Measurements from ENCODE around the gene ST6GALNAC3. TPM values are rescaled to one million over a fixed set of nuclear protein-coding genes. Genes with fewer than 3 reads are reported as not detected.

ST6GALNAC3 gene
- total RNA-seq, 1 donor from 2014 or later: 0.26 TPM

GRCh38 chr1:76187436-76187835 lies 112.9 kb downstream of the ST6GALNAC3 start:
- no peaks in the 10 kb centered on the region for H3K27me3 ChIP-seq (ENCODE audit: control insufficient read depth, insufficient read depth, low read length)
- no peak for TF ChIP-seq CTCF (IDR thresholded peaks at IDR 0.05; ENCODE audit: insufficient read depth, low read length, severe bottlenecking)
- DNase-seq (ENCODE audit: low read depth) (no peak), FAIRE-seq (no peak)
- no peak overlapping the region for H3K4me3 ChIP-seq (ENCODE audit: low read depth, low read length)
- no peaks in the 10 kb centered on the region for H3K36me3 ChIP-seq (ENCODE audit: control insufficient read depth, insufficient read depth, low read length)

GRCh38 chr1:76189310-76189709 lies 114.8 kb downstream of the ST6GALNAC3 start:
- no peak for FAIRE-seq
- H3K36me3 ChIP-seq (ENCODE audit: control insufficient read depth, insufficient read depth, low read length): no peaks in the 10 kb centered on the region
- DNase-seq (ENCODE audit: low read depth): no peak
- no peak for TF ChIP-seq CTCF (IDR thresholded peaks at IDR 0.05; ENCODE audit: insufficient read depth, low read length, severe bottlenecking)
- no peak overlapping the region for H3K4me3 ChIP-seq (ENCODE audit: low read depth, low read length)
- no peaks in the 10 kb centered on the region for H3K27me3 ChIP-seq (ENCODE audit: control insufficient read depth, insufficient read depth, low read length)

- Histone ChIP-seq H3K4me3 (ENCODE audit: low read depth, low read length) (no peak overlapping the region), H3K27me3 (ENCODE audit: control insufficient read depth, insufficient read depth, low read length) (no peaks in the 10 kb centered on the region), H3K36me3 (ENCODE audit: control insufficient read depth, insufficient read depth, low read length) (no peaks in the 10 kb centered on the region)
- peak; percentile 44 for DNase-seq (ENCODE audit: low read depth)
- TF ChIP-seq CTCF (IDR thresholded peaks at IDR 0.05; ENCODE audit: insufficient read depth, low read length, severe bottlenecking): no peak
- FAIRE-seq: no peak
Observed at GRCh38 chr1:76190749-76191424, 116.3 kb downstream of the ST6GALNAC3 start.

- no peak for TF ChIP-seq CTCF (IDR thresholded peaks at IDR 0.05; ENCODE audit: insufficient read depth, low read length, severe bottlenecking)
- no peak for FAIRE-seq
- DNase-seq (ENCODE audit: low read depth): no peak
- H3K27me3 ChIP-seq (ENCODE audit: control insufficient read depth, insufficient read depth, low read length): no peaks in the 10 kb centered on the region
- H3K4me3 ChIP-seq (ENCODE audit: low read depth, low read length): no peak overlapping the region
- H3K36me3 ChIP-seq (ENCODE audit: control insufficient read depth, insufficient read depth, low read length): no peaks in the 10 kb centered on the region
Observed at GRCh38 chr1:76191561-76191960, 117.0 kb downstream of the ST6GALNAC3 start.

- H3K27me3 ChIP-seq (ENCODE audit: control insufficient read depth, insufficient read depth, low read length): no peaks in the 10 kb centered on the region
- H3K4me3 ChIP-seq (ENCODE audit: low read depth, low read length): no peak overlapping the region
- no peak for TF ChIP-seq CTCF (IDR thresholded peaks at IDR 0.05; ENCODE audit: insufficient read depth, low read length, severe bottlenecking)
- DNase-seq (ENCODE audit: low read depth): no peak
- FAIRE-seq: no peak
- H3K36me3 ChIP-seq (ENCODE audit: control insufficient read depth, insufficient read depth, low read length): no peaks in the 10 kb centered on the region
Observed at GRCh38 chr1:76198452-76198851, 123.9 kb downstream of the ST6GALNAC3 start.

GRCh38 chr1:76202670-76203069 lies 128.1 kb downstream of the ST6GALNAC3 start:
- no peaks in the 10 kb centered on the region for H3K36me3 ChIP-seq (ENCODE audit: control insufficient read depth, insufficient read depth, low read length)
- no peaks in the 10 kb centered on the region for H3K27me3 ChIP-seq (ENCODE audit: control insufficient read depth, insufficient read depth, low read length)
- no peak overlapping the region for H3K4me3 ChIP-seq (ENCODE audit: low read depth, low read length)
- FAIRE-seq: no peak
- no peak for DNase-seq (ENCODE audit: low read depth)
- TF ChIP-seq CTCF (IDR thresholded peaks at IDR 0.05; ENCODE audit: insufficient read depth, low read length, severe bottlenecking): no peak

Measured in bronchial epithelial cell (primary cell).